HCT116 (cell line): Measurements from ENCODE around the gene HLA-DRB5. TPM values are rescaled to one million over a fixed set of nuclear protein-coding genes. Genes with fewer than 3 reads are reported as not detected.
"Not testable (repeated sequence)": the region's sequence is repeated elsewhere in the genome, so short reads cannot be mapped to it uniquely, and the experiment has no call there.

Source experiments
- ATAC-seq: fragments of 200-7000 bp; cut with Tn5 transposase; 2 replicates; pipeline ENCODE4 v1.9.1; 2020; ENCODE audit warnings: mild to moderate bottlenecking, moderate library complexity
- BruUV-seq: library from RNA; stranded (reverse); fragments of 400-500 nt; replicated peaks from 2 replicates; lab custom pipeline; 2021; lab: Mats Ljungman, UMichigan
- CTCF ChIA-PET: fragments of 300-600 bp; sonication (Branson Sonifier 250); formaldehyde crosslinking; loops from one replicate; lab custom pipeline; 2021; ENCODE audit warnings: antibody characterized with exemption; lab: Charles Lee
- POLR2A ChIA-PET: fragments of 300-600, 350-600 bp; sonication (Branson Sonifier 250); formaldehyde crosslinking; loops from one replicate; lab custom pipeline; 2021; ENCODE audit warnings: antibody characterized with exemption; lab: Charles Lee
- RAD21 ChIA-PET, 2 experiments: fragments of 300-600 bp; sonication (Branson Sonifier 250); formaldehyde crosslinking; loops; one replicate each; lab custom pipeline; 2023; ENCODE audit warnings: low total read pairs in 2 of 2; ENCODE audit not compliant: uncharacterized antibody in 2 of 2, unreplicated experiment in 2 of 2, low non-redundant PET in 1 of 2; lab: Charles Lee
- DNase-seq: peaks from one replicate; pipeline ENCODE4 v3.0.0-alpha.2; 2010; ENCODE audit warnings: low read depth, low spot score
- H2AFZ ChIP-seq: fragments of 200-600 bp; shearing (Covaris generic), sonication (generic); 2 replicates; pipeline ENCODE4 v1.6.1; 2017; ENCODE audit warnings: low read depth, mixed run types, mixed read lengths, antibody characterized with exemption, low read length; ENCODE audit not compliant: poor library complexity, severe bottlenecking
- H3K27ac ChIP-seq: 2 replicates; pipeline ENCODE4 v1.5.1; 2012; ENCODE audit warnings: low read depth, low read length
- H3K27me3 ChIP-seq: fragments of 200-600 bp; sonication (generic); 2 replicates; pipeline ENCODE4 v1.6.1; 2016; ENCODE audit warnings: mixed run types, low read length, mixed read lengths; ENCODE audit not compliant: insufficient read depth
- H3K36me3 ChIP-seq, 2 experiments: fragments of 200-500 bp in 1 of 2; fragments of 200-600 bp in 1 of 2; sonication (Bioruptor generic) in 1 of 2; sonication (generic) in 1 of 2; 2 replicates each; pipeline versions ENCODE4 v1.5.1 to v1.6.1; 2014 to 2016; ENCODE audit warnings: low read length in 2 of 2, inconsistent platforms in 1 of 2, mixed read lengths in 1 of 2, mixed run types in 1 of 2; ENCODE audit not compliant: insufficient read depth in 2 of 2, control insufficient read depth in 1 of 2
- H3K4me1 ChIP-seq, 2 experiments: fragments of 200-600 bp in 1 of 2; sonication (generic) in 1 of 2; 2 replicates each; pipeline versions ENCODE4 v1.5.1 to v1.6.1; 2012 to 2017; ENCODE audit warnings: low read length in 2 of 2, inconsistent platforms in 1 of 2, mild to moderate bottlenecking in 1 of 2, mixed read lengths in 1 of 2, mixed run types in 1 of 2, moderate library complexity in 1 of 2; ENCODE audit not compliant: insufficient read depth in 2 of 2, control insufficient read depth in 1 of 2
- H3K4me2 ChIP-seq: fragments of 200-600 bp; sonication (generic); 2 replicates; pipeline ENCODE4 v1.6.1; 2017; ENCODE audit warnings: mixed run types, low read length, mixed read lengths
- H3K4me3 ChIP-seq, 2 experiments: fragments of 200-600 bp in 1 of 2; sonication (generic) in 1 of 2; replicated peaks in 1 of 2; 2 replicates each; pipeline ENCODE4 v1.5.1; 2011 to 2016; ENCODE audit warnings: low read length in 2 of 2, control low read depth in 1 of 2, low read depth in 1 of 2, mild to moderate bottlenecking in 1 of 2, mixed read lengths in 1 of 2, mixed run types in 1 of 2
- H3K79me2 ChIP-seq: fragments of 200-600 bp; sonication (generic); 2 replicates; pipeline ENCODE4 v1.6.1; 2017; ENCODE audit warnings: mild to moderate bottlenecking, mixed run types, low read length, moderate library complexity, mixed read lengths; ENCODE audit not compliant: insufficient read depth
- H3K9ac ChIP-seq: fragments of 200-600 bp; sonication (generic); 2 replicates; pipeline ENCODE4 v1.6.1; 2016; ENCODE audit warnings: low read length, mixed read lengths
- H3K9me2 ChIP-seq: fragments of 200-600 bp; sonication (generic), shearing (Covaris generic); 2 replicates; pipeline ENCODE4 v1.6.1; 2017; ENCODE audit warnings: mixed run types, mild to moderate bottlenecking, moderate library complexity; ENCODE audit not compliant: insufficient read depth
- H3K9me3 ChIP-seq, 2 experiments: fragments of 200-500 bp in 1 of 2; fragments of 200-600 bp in 1 of 2; sonication (Bioruptor generic) in 1 of 2; sonication (generic) in 1 of 2; 2 replicates each; pipeline ENCODE4 v1.6.1; 2014 to 2017; ENCODE audit warnings: low read length in 2 of 2, mixed read lengths in 2 of 2, inconsistent platforms in 1 of 2, low read depth in 1 of 2, mild to moderate bottlenecking in 1 of 2, mixed run types in 1 of 2, moderate library complexity in 1 of 2; ENCODE audit not compliant: control insufficient read depth in 1 of 2, insufficient read depth in 1 of 2
- H4K20me1 ChIP-seq: fragments of 200-600 bp; sonication (generic), shearing (Covaris generic); 2 replicates; pipeline ENCODE4 v1.6.1; 2017; ENCODE audit warnings: mixed run types, mild to moderate bottlenecking, moderate library complexity; ENCODE audit not compliant: insufficient read depth
- EZH2 ChIP-seq: fragments of 200-600 bp; sonication (generic); IDR thresholded peaks from 2 replicates; pipeline ENCODE4 v1.6.1; 2017; ENCODE audit warnings: antibody characterized with exemption, mixed run types
- REST ChIP-seq: IDR thresholded peaks from 2 replicates; pipeline ENCODE4 v1.6.1; 2012; ENCODE audit warnings: low read depth
- SP1 ChIP-seq: IDR thresholded peaks from 2 replicates; pipeline ENCODE4 v1.6.1; 2012; ENCODE audit warnings: low read depth
- intact Hi-C: fragments of 100-400 bp; cut with micrococcal nuclease; formaldehyde crosslinking; loops from 2 replicates; pipeline ENCODE4 v1.10.0; 2022
- total RNA-seq: library from RNA; stranded (reverse); gene quantifications from one replicate; pipeline ENCODE4 v1.2.1, GENCODE V29; 2021; ENCODE audit not compliant: unreplicated experiment

The HLA-DRB5 gene
- total RNA-seq, 1 experiment from 2014 or later = not detected

GRCh38 chr6:32578962-32579361 is 48.9 kb upstream of the HLA-DRB5 start:
- no peaks in the 10 kb centered on the region for H3K9me3 ChIP-seq
- ChIA-PET POLR2A (no interaction called here), CTCF (no interaction called here), RAD21 (no interaction called here)
- H3K27me3 ChIP-seq = no peaks in the 10 kb centered on the region
- no peak overlapping the region for H2AFZ ChIP-seq
- no peak overlapping the region for H3K4me3 ChIP-seq
- no peak overlapping the region for H3K27ac ChIP-seq
- no TSS peak for BruUV-seq
- DNase-seq (no peak), ATAC-seq (no peak)
- H3K4me1 ChIP-seq = no peaks in the 10 kb centered on the region
- H3K9ac ChIP-seq = no peak overlapping the region
- no peaks in the 10 kb centered on the region for H3K36me3 ChIP-seq
- H4K20me1 ChIP-seq = no peaks in the 10 kb centered on the region
- H3K4me2 ChIP-seq = no peak overlapping the region
- TF ChIP-seq SP1 = no peak
- TF ChIP-seq REST = no peak
- no peak for TF ChIP-seq EZH2
- intact Hi-C loops = no loop called here
- no peaks in the 10 kb centered on the region for H3K9me2 ChIP-seq
- no peaks in the 10 kb centered on the region for H3K79me2 ChIP-seq

- H3K9me3 ChIP-seq, H3K79me2 ChIP-seq, DNase-seq, POLR2A ChIA-PET, H3K4me3 ChIP-seq, intact Hi-C loops, H3K27ac ChIP-seq, H3K36me3 ChIP-seq, H3K9me2 ChIP-seq, BruUV-seq, H3K4me1 ChIP-seq, H3K4me2 ChIP-seq, CTCF ChIA-PET, H3K27me3 ChIP-seq, H2AFZ ChIP-seq, H3K9ac ChIP-seq, ATAC-seq, RAD21 ChIA-PET, H4K20me1 ChIP-seq: not testable (repeated sequence)
Measured at GRCh38 chr6:32577493-32577892, 47.4 kb upstream of the HLA-DRB5 start.
